ENCODE measurements around the gene GIN1. TPM values are rescaled to one million over a fixed set of nuclear protein-coding genes. Genes with fewer than 3 reads are reported as not detected.

GIN1 gene
- total and polyA plus RNA-seq, 9 of the 15 experiments (the other 6 are each of a cell fraction or from before 2014, with no cell fraction given), result 2.4 to 9.8 (median 7.8) TPM

DNA sequence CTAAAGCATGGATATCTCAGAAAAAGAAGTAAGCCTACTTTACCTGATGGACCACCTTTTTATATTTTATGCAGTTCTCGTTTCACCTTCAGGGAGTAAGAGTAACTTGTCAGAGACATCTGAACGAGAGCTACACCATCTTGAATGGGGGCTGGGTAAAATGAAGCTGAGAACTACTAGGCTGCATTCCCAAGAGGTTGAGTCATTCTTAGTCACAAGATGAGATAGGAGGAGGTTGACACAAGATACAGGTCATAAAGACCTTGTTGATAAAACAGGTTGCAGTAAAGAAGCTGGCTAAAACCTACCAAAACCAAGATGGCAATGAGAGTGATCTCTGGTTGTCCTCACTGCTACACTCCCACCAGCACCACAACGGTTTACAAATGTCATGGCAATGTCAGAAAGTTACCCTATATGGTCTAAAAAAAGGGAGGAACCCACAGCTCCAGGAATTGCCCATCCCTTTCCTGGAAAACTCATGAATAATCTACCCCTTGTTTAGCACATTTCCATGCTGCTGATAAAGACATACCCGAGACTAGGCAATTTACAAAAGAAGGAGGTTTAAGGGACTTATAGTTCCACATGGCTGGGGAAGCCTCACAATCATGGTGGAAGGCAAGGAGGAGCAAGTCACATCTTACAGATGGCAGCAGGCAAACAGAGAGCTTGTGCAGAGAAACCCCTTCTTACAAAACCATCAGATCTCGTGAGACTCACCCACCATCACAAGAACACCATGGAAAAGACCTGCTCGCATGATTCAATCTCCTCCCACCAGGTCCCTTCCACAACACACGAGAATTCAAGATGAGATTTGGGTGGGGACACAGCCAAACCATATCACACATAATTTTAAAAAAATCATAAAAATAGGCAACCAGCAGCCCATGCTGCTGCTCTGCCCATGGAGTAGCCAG, 62.5 kb downstream of the GIN1 start (continued):
- TF ChIP-seq, protein P1, sequence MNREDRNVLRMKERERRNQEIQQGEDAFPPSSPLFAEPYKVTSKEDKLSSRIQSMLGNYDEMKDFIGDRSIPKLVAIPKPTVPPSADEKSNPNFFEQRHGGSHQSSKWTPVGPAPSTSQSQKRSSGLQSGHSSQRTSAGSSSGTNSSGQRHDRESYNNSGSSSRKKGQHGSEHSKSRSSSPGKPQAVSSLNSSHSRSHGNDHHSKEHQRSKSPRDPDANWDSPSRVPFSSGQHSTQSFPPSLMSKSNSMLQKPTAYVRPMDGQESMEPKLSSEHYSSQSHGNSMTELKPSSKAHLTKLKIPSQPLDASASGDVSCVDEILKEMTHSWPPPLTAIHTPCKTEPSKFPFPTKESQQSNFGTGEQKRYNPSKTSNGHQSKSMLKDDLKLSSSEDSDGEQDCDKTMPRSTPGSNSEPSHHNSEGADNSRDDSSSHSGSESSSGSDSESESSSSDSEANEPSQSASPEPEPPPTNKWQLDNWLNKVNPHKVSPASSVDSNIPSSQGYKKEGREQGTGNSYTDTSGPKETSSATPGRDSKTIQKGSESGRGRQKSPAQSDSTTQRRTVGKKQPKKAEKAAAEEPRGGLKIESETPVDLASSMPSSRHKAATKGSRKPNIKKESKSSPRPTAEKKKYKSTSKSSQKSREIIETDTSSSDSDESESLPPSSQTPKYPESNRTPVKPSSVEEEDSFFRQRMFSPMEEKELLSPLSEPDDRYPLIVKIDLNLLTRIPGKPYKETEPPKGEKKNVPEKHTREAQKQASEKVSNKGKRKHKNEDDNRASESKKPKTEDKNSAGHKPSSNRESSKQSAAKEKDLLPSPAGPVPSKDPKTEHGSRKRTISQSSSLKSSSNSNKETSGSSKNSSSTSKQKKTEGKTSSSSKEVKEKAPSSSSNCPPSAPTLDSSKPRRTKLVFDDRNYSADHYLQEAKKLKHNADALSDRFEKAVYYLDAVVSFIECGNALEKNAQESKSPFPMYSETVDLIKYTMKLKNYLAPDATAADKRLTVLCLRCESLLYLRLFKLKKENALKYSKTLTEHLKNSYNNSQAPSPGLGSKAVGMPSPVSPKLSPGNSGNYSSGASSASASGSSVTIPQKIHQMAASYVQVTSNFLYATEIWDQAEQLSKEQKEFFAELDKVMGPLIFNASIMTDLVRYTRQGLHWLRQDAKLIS (CRISPR knock-in tag; IDR thresholded peaks at IDR 0.05), result no peak
- TF ChIP-seq SUPT5H (IDR thresholded peaks at IDR 0.05), result no peak
- TF ChIP-seq PTTG1 (tag; IDR thresholded peaks at IDR 0.05; ENCODE audit: low read depth), result peak; percentile 95
- TF ChIP-seq, protein P2, sequence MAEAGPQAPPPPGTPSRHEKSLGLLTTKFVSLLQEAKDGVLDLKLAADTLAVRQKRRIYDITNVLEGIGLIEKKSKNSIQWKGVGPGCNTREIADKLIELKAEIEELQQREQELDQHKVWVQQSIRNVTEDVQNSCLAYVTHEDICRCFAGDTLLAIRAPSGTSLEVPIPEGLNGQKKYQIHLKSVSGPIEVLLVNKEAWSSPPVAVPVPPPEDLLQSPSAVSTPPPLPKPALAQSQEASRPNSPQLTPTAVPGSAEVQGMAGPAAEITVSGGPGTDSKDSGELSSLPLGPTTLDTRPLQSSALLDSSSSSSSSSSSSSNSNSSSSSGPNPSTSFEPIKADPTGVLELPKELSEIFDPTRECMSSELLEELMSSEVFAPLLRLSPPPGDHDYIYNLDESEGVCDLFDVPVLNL (CRISPR knock-in tag; IDR thresholded peaks at IDR 0.05; ENCODE audit: low read depth), result no peak
- no peak for TF ChIP-seq ZNF717 (CRISPR knock-in tag; IDR thresholded peaks at IDR 0.05)
- TF ChIP-seq, protein P3, sequence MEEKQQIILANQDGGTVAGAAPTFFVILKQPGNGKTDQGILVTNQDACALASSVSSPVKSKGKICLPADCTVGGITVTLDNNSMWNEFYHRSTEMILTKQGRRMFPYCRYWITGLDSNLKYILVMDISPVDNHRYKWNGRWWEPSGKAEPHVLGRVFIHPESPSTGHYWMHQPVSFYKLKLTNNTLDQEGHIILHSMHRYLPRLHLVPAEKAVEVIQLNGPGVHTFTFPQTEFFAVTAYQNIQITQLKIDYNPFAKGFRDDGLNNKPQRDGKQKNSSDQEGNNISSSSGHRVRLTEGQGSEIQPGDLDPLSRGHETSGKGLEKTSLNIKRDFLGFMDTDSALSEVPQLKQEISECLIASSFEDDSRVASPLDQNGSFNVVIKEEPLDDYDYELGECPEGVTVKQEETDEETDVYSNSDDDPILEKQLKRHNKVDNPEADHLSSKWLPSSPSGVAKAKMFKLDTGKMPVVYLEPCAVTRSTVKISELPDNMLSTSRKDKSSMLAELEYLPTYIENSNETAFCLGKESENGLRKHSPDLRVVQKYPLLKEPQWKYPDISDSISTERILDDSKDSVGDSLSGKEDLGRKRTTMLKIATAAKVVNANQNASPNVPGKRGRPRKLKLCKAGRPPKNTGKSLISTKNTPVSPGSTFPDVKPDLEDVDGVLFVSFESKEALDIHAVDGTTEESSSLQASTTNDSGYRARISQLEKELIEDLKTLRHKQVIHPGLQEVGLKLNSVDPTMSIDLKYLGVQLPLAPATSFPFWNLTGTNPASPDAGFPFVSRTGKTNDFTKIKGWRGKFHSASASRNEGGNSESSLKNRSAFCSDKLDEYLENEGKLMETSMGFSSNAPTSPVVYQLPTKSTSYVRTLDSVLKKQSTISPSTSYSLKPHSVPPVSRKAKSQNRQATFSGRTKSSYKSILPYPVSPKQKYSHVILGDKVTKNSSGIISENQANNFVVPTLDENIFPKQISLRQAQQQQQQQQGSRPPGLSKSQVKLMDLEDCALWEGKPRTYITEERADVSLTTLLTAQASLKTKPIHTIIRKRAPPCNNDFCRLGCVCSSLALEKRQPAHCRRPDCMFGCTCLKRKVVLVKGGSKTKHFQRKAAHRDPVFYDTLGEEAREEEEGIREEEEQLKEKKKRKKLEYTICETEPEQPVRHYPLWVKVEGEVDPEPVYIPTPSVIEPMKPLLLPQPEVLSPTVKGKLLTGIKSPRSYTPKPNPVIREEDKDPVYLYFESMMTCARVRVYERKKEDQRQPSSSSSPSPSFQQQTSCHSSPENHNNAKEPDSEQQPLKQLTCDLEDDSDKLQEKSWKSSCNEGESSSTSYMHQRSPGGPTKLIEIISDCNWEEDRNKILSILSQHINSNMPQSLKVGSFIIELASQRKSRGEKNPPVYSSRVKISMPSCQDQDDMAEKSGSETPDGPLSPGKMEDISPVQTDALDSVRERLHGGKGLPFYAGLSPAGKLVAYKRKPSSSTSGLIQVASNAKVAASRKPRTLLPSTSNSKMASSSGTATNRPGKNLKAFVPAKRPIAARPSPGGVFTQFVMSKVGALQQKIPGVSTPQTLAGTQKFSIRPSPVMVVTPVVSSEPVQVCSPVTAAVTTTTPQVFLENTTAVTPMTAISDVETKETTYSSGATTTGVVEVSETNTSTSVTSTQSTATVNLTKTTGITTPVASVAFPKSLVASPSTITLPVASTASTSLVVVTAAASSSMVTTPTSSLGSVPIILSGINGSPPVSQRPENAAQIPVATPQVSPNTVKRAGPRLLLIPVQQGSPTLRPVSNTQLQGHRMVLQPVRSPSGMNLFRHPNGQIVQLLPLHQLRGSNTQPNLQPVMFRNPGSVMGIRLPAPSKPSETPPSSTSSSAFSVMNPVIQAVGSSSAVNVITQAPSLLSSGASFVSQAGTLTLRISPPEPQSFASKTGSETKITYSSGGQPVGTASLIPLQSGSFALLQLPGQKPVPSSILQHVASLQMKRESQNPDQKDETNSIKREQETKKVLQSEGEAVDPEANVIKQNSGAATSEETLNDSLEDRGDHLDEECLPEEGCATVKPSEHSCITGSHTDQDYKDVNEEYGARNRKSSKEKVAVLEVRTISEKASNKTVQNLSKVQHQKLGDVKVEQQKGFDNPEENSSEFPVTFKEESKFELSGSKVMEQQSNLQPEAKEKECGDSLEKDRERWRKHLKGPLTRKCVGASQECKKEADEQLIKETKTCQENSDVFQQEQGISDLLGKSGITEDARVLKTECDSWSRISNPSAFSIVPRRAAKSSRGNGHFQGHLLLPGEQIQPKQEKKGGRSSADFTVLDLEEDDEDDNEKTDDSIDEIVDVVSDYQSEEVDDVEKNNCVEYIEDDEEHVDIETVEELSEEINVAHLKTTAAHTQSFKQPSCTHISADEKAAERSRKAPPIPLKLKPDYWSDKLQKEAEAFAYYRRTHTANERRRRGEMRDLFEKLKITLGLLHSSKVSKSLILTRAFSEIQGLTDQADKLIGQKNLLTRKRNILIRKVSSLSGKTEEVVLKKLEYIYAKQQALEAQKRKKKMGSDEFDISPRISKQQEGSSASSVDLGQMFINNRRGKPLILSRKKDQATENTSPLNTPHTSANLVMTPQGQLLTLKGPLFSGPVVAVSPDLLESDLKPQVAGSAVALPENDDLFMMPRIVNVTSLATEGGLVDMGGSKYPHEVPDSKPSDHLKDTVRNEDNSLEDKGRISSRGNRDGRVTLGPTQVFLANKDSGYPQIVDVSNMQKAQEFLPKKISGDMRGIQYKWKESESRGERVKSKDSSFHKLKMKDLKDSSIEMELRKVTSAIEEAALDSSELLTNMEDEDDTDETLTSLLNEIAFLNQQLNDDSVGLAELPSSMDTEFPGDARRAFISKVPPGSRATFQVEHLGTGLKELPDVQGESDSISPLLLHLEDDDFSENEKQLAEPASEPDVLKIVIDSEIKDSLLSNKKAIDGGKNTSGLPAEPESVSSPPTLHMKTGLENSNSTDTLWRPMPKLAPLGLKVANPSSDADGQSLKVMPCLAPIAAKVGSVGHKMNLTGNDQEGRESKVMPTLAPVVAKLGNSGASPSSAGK (IDR thresholded peaks at IDR 0.05), result no peak
- peak; percentile 85 for TF ChIP-seq ETV1 (tag; conservative IDR thresholded peaks at IDR 0.05; ENCODE audit: low read depth)
- TF ChIP-seq HMG20A (CRISPR knock-in tag; conservative IDR thresholded peaks at IDR 0.05), result no peak
- no peak for TF ChIP-seq HDAC1 (IDR thresholded peaks at IDR 0.05)
- no peak for TF ChIP-seq RBM34 (IDR thresholded peaks at IDR 0.05; ENCODE audit: borderline replicate concordance, insufficient read depth, low read length)
